Peyer's patch (tissue), 4 donors: ENCODE results near the gene RHBDL1. TPM values are rescaled to one million over a fixed set of nuclear protein-coding genes. Genes with fewer than 3 reads are reported as not detected.
"Not testable (repeated sequence)": the region's sequence is repeated elsewhere in the genome, so short reads cannot be mapped to it uniquely, and the experiment has no call there.

Experiments used
- DNase-seq, 3 donors: peaks; one replicate each; pipeline ENCODE4 v3.0.0-alpha.2; 2017 to 2019
- H3K27ac ChIP-seq, 4 donors: fragments of 200-600 bp; sonication (generic); one replicate each; pipeline ENCODE4 v1.5.1; 2016 to 2019
- H3K27me3 ChIP-seq, 2 donors: fragments of 200-600 bp; sonication (generic); one replicate each; pipeline ENCODE4 v1.5.1; 2019
- H3K36me3 ChIP-seq, 3 donors: fragments of 200-600 bp; sonication (generic); one replicate each; pipeline ENCODE4 v1.5.1; 2016 to 2019
- H3K4me1 ChIP-seq, 4 donors: fragments of 200-600 bp; sonication (generic); one replicate each; pipeline ENCODE4 v1.5.1; 2016 to 2019
- H3K4me3 ChIP-seq, 4 donors: fragments of 200-600 bp; sonication (generic); 1 replicate in 3 of 4; 2 replicates in 1 of 4; pipeline ENCODE4 v1.5.1; 2016 to 2019; ENCODE audit warnings: mild to moderate bottlenecking in 1 of 4
- H3K9me3 ChIP-seq, 4 donors: fragments of 200-600 bp; sonication (generic); one replicate each; pipeline ENCODE4 v1.5.1; 2016 to 2019; ENCODE audit warnings: mild to moderate bottlenecking in 1 of 4
- POLR2A ChIP-seq, 2 donors: fragments of 450-650 bp; IDR thresholded peaks; one replicate each; pipeline ENCODE4 v1.5.1; 2017; ENCODE audit warnings: antibody characterized with exemption in 2 of 2, mild to moderate bottlenecking in 2 of 2, moderate library complexity in 2 of 2
- total RNA-seq, 4 donors: library from RNA; depleted of rRNA; stranded (reverse); fragments of >200 nt; gene quantifications; one replicate each; pipeline ENCODE4 v1.1.0, GENCODE V29; 2016
- TF ChIP-seq, protein P1 (sequence below), 6 experiments: fragments of 450-650 bp in 4 of 6; fragments of 200-600 bp in 2 of 6; sonication (generic) in 1 of 6; IDR thresholded peaks; one replicate each; pipeline ENCODE4 v1.5.1; 2017 to 2019; ENCODE audit warnings: antibody characterized with exemption in 6 of 6, mild to moderate bottlenecking in 3 of 6, moderate library complexity in 1 of 6

RHBDL1 gene
- total RNA-seq, 4 donors from 2014 or later: 4.1 to 13.6 (median 9.9) TPM

- H3K9me3 ChIP-seq: no peaks in the 10 kb centered on the region
- no peak overlapping the region for H3K27ac ChIP-seq
- H3K36me3 ChIP-seq: no peaks in the 10 kb centered on the region
- H3K27me3 ChIP-seq: peaks cover 0 to 34% of the 10 kb centered on the region in 2 donors
- H3K4me1 ChIP-seq: peaks cover 0 to 19% (median 7%) of the 10 kb centered on the region in 4 donors
- TF ChIP-seq, protein P1, sequence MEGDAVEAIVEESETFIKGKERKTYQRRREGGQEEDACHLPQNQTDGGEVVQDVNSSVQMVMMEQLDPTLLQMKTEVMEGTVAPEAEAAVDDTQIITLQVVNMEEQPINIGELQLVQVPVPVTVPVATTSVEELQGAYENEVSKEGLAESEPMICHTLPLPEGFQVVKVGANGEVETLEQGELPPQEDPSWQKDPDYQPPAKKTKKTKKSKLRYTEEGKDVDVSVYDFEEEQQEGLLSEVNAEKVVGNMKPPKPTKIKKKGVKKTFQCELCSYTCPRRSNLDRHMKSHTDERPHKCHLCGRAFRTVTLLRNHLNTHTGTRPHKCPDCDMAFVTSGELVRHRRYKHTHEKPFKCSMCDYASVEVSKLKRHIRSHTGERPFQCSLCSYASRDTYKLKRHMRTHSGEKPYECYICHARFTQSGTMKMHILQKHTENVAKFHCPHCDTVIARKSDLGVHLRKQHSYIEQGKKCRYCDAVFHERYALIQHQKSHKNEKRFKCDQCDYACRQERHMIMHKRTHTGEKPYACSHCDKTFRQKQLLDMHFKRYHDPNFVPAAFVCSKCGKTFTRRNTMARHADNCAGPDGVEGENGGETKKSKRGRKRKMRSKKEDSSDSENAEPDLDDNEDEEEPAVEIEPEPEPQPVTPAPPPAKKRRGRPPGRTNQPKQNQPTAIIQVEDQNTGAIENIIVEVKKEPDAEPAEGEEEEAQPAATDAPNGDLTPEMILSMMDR (IDR thresholded peaks at IDR 0.05): no peak
- no peak for TF ChIP-seq POLR2A (IDR thresholded peaks at IDR 0.05)
- no peak overlapping the region for H3K4me3 ChIP-seq
- no peak for DNase-seq
Measured at GRCh38 chr16:709566-710499, 34.4 kb downstream of the RHBDL1 start.

GRCh38 chr16:710500-711075, 35.1 kb downstream of the RHBDL1 start:
- no peaks in the 10 kb centered on the region for H3K36me3 ChIP-seq
- H3K27me3 ChIP-seq: peaks cover 0 to 27% of the 10 kb centered on the region in 2 donors
- no peaks in the 10 kb centered on the region for H3K9me3 ChIP-seq
- H3K4me3 ChIP-seq: no peak overlapping the region
- TF ChIP-seq, protein P1 (IDR thresholded peaks at IDR 0.05): no peak
- no peak for TF ChIP-seq POLR2A (IDR thresholded peaks at IDR 0.05)
- H3K4me1 ChIP-seq: peaks cover 0 to 18% (median 6%) of the 10 kb centered on the region in 4 donors
- no peak for DNase-seq
- H3K27ac ChIP-seq: no peak overlapping the region

DNA sequence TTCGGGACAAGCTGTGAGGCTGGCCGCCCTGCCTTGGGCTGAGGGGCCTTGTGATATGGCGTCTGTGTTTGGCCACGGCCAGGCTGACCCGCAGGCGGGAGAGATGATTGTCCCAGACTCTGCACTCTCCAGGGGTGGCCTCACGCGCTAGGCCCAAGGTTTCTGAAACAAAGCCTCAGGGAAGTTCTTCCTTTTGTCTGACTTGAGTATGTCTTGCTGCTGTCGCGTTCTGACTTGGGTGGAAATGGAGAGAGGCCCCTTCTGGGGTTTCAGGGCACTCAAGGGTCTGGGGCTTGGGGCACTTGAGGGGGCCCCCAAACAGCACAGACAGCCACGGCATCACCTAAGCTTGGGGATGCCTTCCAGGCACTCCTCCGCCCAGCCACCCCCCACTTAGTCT, 35.6 kb downstream of the RHBDL1 start:
- Histone ChIP-seq H3K27ac (no peak overlapping the region), H3K4me3 (no peak overlapping the region), H3K9me3 (no peaks in the 10 kb centered on the region), H3K36me3 (no peaks in the 10 kb centered on the region), H3K4me1 (peaks cover 2 to 20% (median 11%) of the 10 kb centered on the region in 4 donors), H3K27me3 (peaks cover 0 to 25% of the 10 kb centered on the region in 2 donors)
- DNase-seq: no peak
- TF ChIP-seq, protein P1 (IDR thresholded peaks at IDR 0.05): no peak
- no peak for TF ChIP-seq POLR2A (IDR thresholded peaks at IDR 0.05)

DNA sequence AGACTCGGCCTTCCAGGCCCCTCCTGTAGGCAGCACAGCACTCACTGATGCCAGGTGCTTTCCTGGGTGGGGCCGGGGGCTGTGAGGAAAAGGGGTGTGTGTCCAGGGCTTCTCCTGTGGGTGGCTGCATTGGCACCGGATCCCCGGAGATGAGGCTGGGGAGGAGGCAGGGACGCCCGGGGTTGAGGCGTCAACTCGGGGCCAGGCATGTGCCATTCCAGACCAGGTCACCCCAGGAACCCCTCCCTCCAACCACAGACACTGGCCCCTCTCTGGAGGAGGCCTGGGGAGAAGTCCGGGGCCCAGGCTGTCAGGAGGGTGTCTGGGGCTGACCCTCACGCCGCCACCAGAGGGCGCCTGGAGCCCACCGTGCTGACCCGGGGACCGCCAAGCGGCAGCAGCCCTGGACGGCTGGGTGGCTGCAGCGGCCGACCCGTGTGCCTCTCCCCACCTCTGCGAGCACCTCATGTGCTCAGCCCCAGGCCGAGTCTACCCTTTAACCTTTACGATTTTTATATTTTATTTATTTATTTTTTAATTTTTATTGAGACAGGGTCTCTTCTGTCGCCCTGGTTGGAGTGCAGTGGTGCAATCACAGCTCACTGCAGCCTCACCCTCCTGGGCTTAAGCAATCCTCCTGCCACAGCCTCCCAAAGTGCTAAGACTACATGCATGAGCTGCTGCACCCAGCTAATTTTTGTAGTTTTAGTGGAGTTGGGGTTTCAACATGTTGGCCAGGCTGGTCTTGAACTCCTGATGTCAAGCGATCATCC, 36.3 kb downstream of the RHBDL1 start:
- peak; percentile 68 to 89 (median 87) for DNase-seq
- H3K27ac ChIP-seq: no peak overlapping the region
- no peak for TF ChIP-seq POLR2A (IDR thresholded peaks at IDR 0.05)
- TF ChIP-seq, protein P1 (IDR thresholded peaks at IDR 0.05): peak; percentile 85 to 97 (median 92)
- peaks cover 0 to 18% of the 10 kb centered on the region in 2 donors for H3K27me3 ChIP-seq
- peaks cover 4 to 24% (median 13%) of the 10 kb centered on the region in 4 donors for H3K4me1 ChIP-seq
- H3K9me3 ChIP-seq: no peaks in the 10 kb centered on the region
- H3K36me3 ChIP-seq: no peaks in the 10 kb centered on the region
- H3K4me3 ChIP-seq: no peak overlapping the region

DNA sequence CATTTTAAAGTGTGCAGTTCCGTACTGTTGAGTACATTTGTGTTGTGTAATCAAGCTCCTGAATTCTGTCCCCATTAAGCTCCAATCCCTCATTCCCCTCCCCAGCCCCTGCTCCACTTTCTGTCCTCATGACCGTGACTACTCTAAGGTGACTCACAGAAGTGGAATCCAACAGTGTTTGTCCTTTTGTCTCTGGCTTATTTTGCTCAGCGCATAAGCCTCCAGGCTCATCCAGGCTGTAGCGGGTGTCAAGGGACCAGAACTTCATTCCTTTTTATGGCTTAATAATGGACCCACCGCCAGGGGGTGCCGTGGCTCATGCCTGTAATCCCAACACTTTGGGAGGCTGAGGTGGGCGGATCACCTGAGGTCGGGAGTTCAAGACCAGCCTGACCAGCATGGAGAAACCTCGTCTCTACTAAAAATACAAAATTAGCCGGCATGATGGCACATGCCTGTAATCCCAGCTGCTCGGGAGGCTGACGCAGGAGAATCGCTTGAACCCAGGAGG, 37.3 kb downstream of the RHBDL1 start:
- H3K4me3 ChIP-seq, H3K9me3 ChIP-seq, H3K27ac ChIP-seq, H3K36me3 ChIP-seq: not testable (repeated sequence)
- DNase-seq: peak in 2 of 3 donors; percentile 55 to 74
- Histone ChIP-seq H3K4me1 (peaks cover 4 to 24% (median 13%) of the 10 kb centered on the region in 4 donors), H3K27me3 (peaks cover 0 to 11% of the 10 kb centered on the region in 2 donors)
- TF ChIP-seq, protein P1 (IDR thresholded peaks at IDR 0.05): peak in 5 of 6 experiments; percentile 29 to 43 (median 34)
